Mammary epithelial cell (primary cell): ENCODE data around the gene PLEKHG5.

ENCODE experiments used
- CTCF ChIP-seq, 2 donors: IDR thresholded peaks in 1 of 2; conservative IDR thresholded peaks in 1 of 2; 2 replicates each; pipeline ENCODE4 v1.5.1; 2011 to 2012; ENCODE audit warnings: inconsistent platforms in 2 of 2, low read length in 2 of 2, mild to moderate bottlenecking in 2 of 2, control low read depth in 1 of 2, low read depth in 1 of 2; ENCODE audit not compliant: insufficient read depth in 1 of 2; ENCODE audit errors: extremely low read depth in 1 of 2
- EZH2 ChIP-seq: IDR thresholded peaks from 2 replicates; pipeline ENCODE4 v1.6.1; 2012; ENCODE audit warnings: low read length, inconsistent platforms, borderline replicate concordance

GRCh38 chr1:6448749-6449631 is 42.5 kb downstream of the PLEKHG5 start:
- TF ChIP-seq CTCF (conservative IDR thresholded peaks at IDR 0.05 in 1 of 2, IDR thresholded peaks at IDR 0.05 in 1 of 2; ENCODE audit: extremely low read depth in 1 of 2, insufficient read depth in 1 of 2, low read depth in 1 of 2, low read length in 2 of 2) (no peak), EZH2 (no peak)
